Cardiac muscle cell (in vitro differentiated cells and primary cell): Measurements from ENCODE around the gene PTPRT. TPM values are rescaled to one million over a fixed set of nuclear protein-coding genes. Genes with fewer than 3 reads are reported as not detected.

ENCODE experiments used
- DNase-seq, 2 donors: peaks; one replicate each; pipeline versions ENCODE4 v3.0.0 to v3.0.0-alpha.2; 2010 to 2017; ENCODE audit warnings: low read depth in 1 of 2, low spot score in 1 of 2
- H3K27ac ChIP-seq: fragments of 200-600 bp; sonication (generic); 2 replicates; pipeline ENCODE4 v1.5.1; 2016
- H3K27me3 ChIP-seq: fragments of 200-600 bp; sonication (generic); 2 replicates; pipeline ENCODE4 v1.6.0; 2016; ENCODE audit warnings: control low read depth
- H3K36me3 ChIP-seq: fragments of 200-600 bp; sonication (generic); 2 replicates; pipeline ENCODE4 v1.5.1; 2016; ENCODE audit warnings: control low read depth
- H3K4me1 ChIP-seq: fragments of 200-600 bp; sonication (generic); 2 replicates; pipeline ENCODE4 v1.8.1; 2017; ENCODE audit warnings: low read depth, mild to moderate bottlenecking, mixed run types
- H3K4me3 ChIP-seq: fragments of 200-600 bp; sonication (generic); 2 replicates; pipeline ENCODE4 v1.5.1; 2016; ENCODE audit warnings: mild to moderate bottlenecking
- H3K9me3 ChIP-seq: fragments of 200-600 bp; sonication (generic); 2 replicates; pipeline ENCODE4 v1.5.1; 2017; ENCODE audit warnings: low read depth, mild to moderate bottlenecking, control low read depth
- CTCF ChIP-seq: IDR thresholded peaks from 2 replicates; pipeline ENCODE4 v1.5.1; 2012; ENCODE audit warnings: low read depth, mild to moderate bottlenecking, low read length
- polyA plus RNA-seq: library from polyadenylated mRNA; unstranded; fragments of >200 nt; fragmentation: Nextera tagmentation; extraction: Ambion mirVana; gene quantifications from 2 replicates; pipeline ENCODE4 v1.2.1, GENCODE V29; 2016
- total RNA-seq: library from RNA; depleted of rRNA; stranded (reverse); fragments of >200 nt; gene quantifications from 2 replicates; pipeline ENCODE4 v1.2.3, GENCODE V29; 2016

Gene PTPRT
- total and polyA plus RNA-seq, 2 experiments from 2014 or later: 0.30 to 1.4 TPM

- no peak for DNase-seq
- TF ChIP-seq CTCF: no peak
- no peaks in the 10 kb centered on the region for H3K9me3 ChIP-seq
- H3K27ac ChIP-seq: no peak overlapping the region
- H3K4me1 ChIP-seq: peaks cover 4% of the 10 kb centered on the region
- H3K4me3 ChIP-seq: no peak overlapping the region
- H3K27me3 ChIP-seq: no peaks in the 10 kb centered on the region
- H3K36me3 ChIP-seq: no peaks in the 10 kb centered on the region
Measured at GRCh38 chr20:42587427-42587826, 602.3 kb downstream of the PTPRT start.

GRCh38 chr20:42581311-42581710 lies 608.4 kb downstream of the PTPRT start:
- H3K27me3 ChIP-seq: no peaks in the 10 kb centered on the region

GRCh38 chr20:42576167-42576566 lies 613.5 kb downstream of the PTPRT start:
- Histone ChIP-seq H3K27ac (no peak overlapping the region), H3K4me3 (no peak overlapping the region), H3K9me3 (no peaks in the 10 kb centered on the region), H3K27me3 (no peaks in the 10 kb centered on the region), H3K36me3 (no peaks in the 10 kb centered on the region), H3K4me1 (no peaks in the 10 kb centered on the region)
- DNase-seq: no peak
- no peak for TF ChIP-seq CTCF

More at GRCh38 chr20:42581311-42581710, 608.4 kb downstream of the PTPRT start:
- H3K4me3 ChIP-seq: no peak overlapping the region
- H3K36me3 ChIP-seq: no peaks in the 10 kb centered on the region
- TF ChIP-seq CTCF: no peak
- no peak for DNase-seq
- H3K27ac ChIP-seq: no peak overlapping the region
- H3K4me1 ChIP-seq: no peaks in the 10 kb centered on the region
- no peaks in the 10 kb centered on the region for H3K9me3 ChIP-seq

GRCh38 chr20:42572320-42573016 lies 617.2 kb downstream of the PTPRT start:
- DNase-seq: no peak
- no peak for TF ChIP-seq CTCF
- H3K4me1 ChIP-seq: no peaks in the 10 kb centered on the region
- no peaks in the 10 kb centered on the region for H3K36me3 ChIP-seq
- no peak overlapping the region for H3K27ac ChIP-seq
- H3K27me3 ChIP-seq: no peaks in the 10 kb centered on the region
- no peaks in the 10 kb centered on the region for H3K9me3 ChIP-seq
- no peak overlapping the region for H3K4me3 ChIP-seq

DNA sequence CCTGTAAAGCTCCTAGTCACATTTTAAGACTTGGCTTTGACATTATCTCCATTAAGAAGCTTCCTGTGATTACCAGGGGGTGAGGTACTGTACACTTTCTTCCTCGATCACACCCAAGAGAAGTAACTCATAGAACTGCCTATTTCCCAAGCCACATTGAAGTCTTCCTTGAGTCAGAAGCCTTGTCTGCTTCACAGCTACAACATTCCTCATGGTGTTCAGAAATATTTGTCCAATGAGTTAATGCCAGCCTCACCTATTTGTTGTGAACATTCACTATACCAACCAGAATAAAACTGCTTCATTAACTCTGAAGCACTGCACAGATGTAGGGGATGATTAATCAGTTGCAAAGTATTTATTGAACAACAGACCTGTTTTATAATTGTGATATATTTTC lies 622.3 kb downstream of the PTPRT start:
- Histone ChIP-seq H3K27me3 (no peaks in the 10 kb centered on the region), H3K9me3 (no peaks in the 10 kb centered on the region), H3K4me1 (no peaks in the 10 kb centered on the region), H3K4me3 (no peak overlapping the region), H3K27ac (no peak overlapping the region), H3K36me3 (no peaks in the 10 kb centered on the region)
- TF ChIP-seq CTCF: no peak
- DNase-seq: no peak
